Measurements from ENCODE around the gene PADI3.

Gene PADI3

DNA sequence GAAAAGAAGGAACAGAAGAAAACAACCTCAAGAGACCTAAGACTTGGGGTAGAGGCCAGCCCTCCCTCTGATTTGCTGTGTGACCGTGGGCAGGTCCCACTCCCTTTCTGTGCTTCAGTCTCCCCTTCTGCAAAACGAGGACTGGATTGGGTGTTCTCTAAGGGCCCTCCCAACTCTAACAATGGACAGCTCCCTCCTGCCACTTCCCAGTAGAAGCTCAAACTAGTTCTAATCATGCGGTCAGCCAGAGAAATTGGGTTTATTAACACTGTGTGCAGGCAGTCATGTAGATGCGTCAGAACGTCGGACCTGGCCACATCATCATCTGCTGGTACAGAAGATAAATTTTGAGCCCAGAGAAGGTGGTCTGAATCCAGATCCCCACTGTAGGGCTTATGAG, 57.5 kb downstream of the PADI3 start:
- no peak for DNase-seq (ENCODE audit: extremely low spot score)
- POLR2A ChIA-PET = no interaction called here
- CTCF ChIA-PET = no interaction called here
- no peak for TF ChIP-seq CTCF (IDR thresholded peaks at IDR 0.05; ENCODE audit: control extremely low read depth, extremely low read depth, low read depth, missing control alignments)

- CTCF ChIA-PET = no interaction called here
- no peak for DNase-seq (ENCODE audit: extremely low spot score)
- TF ChIP-seq CTCF (IDR thresholded peaks at IDR 0.05; ENCODE audit: control extremely low read depth, extremely low read depth, low read depth, missing control alignments) = no peak
- POLR2A ChIA-PET = no interaction called here
These were observed 58.0 kb downstream of the PADI3 start for GRCh38 chr1:17306921-17307320.

GRCh38 chr1:17307329-17307728, 58.4 kb downstream of the PADI3 start:
- DNase-seq (ENCODE audit: extremely low spot score) = no peak
- TF ChIP-seq CTCF (IDR thresholded peaks at IDR 0.05; ENCODE audit: control extremely low read depth, extremely low read depth, low read depth, missing control alignments) = no peak
- ChIA-PET CTCF (no interaction called here), POLR2A (no interaction called here)

DNA sequence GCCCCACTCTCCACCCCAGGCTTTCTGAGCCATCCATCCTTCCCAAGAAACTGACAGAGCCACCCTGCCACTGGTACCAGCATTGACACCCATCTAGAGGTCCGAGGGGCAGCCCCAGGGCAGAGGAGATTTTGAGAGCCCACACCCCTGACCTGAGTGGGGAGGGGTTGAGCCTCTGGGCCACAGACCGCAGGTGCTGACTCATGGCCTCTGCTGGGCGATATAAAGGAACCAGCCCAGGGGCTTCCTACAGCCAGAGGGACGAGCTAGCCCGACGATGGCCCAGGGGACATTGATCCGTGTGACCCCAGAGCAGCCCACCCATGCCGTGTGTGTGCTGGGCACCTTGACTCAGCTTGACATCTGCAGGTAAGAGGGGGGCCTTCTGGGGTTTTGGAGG, 59.0 kb downstream of the PADI3 start, which contains the start of gene PADI4:
PADI4 (plus strand) TSS at position 252 of the 400 bp plus-strand sequence; CDS start at position 278, 26 bp downstream.
- DNase-seq (ENCODE audit: extremely low spot score) = no peak
- ChIA-PET POLR2A (no interaction called here), CTCF (no interaction called here)
- TF ChIP-seq CTCF (IDR thresholded peaks at IDR 0.05; ENCODE audit: control extremely low read depth, extremely low read depth, low read depth, missing control alignments) = no peak

GRCh38 chr1:17308593-17308992, 59.7 kb downstream of the PADI3 start:
- ChIA-PET POLR2A (no interaction called here), CTCF (no interaction called here)
- DNase-seq (ENCODE audit: extremely low spot score) = no peak
- TF ChIP-seq CTCF (IDR thresholded peaks at IDR 0.05; ENCODE audit: control extremely low read depth, extremely low read depth, low read depth, missing control alignments) = no peak

DNA sequence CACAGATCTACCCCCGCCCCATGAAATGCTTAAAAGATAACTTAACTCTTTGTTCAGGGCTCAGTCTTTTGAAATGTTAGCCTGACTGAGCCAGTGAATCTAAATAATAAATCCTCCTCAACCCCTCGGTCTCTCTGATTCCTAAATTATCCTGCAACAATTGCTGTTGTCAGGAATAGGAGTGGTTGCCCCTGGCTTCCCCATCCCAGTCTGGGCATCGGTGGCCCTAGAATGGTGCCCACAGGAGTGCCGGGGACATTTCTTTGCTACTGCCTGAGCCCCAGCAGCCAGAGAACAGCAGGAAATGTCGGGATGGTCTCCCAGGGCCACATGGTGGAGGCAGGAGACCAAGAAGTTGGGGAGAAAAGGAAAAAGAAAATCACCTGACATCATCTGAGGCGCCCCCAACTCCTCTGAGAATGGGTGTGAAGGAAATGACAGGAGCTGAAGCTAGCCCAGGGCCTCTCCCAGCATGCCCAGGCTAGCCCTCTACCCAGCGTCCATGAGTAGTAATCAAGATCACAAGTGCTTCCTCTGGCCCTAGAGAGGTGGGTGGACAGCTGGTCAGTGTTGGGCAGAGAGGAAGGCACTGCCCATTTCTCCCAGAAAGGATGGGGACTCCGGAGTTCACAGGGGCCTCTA, 60.6 kb downstream of the PADI3 start:
- ChIA-PET CTCF (no interaction called here), POLR2A (no interaction called here)
- no peak for TF ChIP-seq CTCF (IDR thresholded peaks at IDR 0.05; ENCODE audit: control extremely low read depth, extremely low read depth, low read depth, missing control alignments)
- DNase-seq (ENCODE audit: extremely low spot score) = no peak
